ENCODE measurements around the gene HEXD.

- TF ChIP-seq MYC (IDR thresholded peaks at IDR 0.05; ENCODE audit: insufficient read depth, insufficient read length, insufficient replicate concordance, low read length, severe bottlenecking): no peak
- TF ChIP-seq NFIC (IDR thresholded peaks at IDR 0.05; ENCODE audit: low read depth, low read length): no peak
- TF ChIP-seq RAD21 (IDR thresholded peaks at IDR 0.05; ENCODE audit: insufficient read depth, low read depth, low read length): no peak
- TF ChIP-seq REST (IDR thresholded peaks at IDR 0.05; ENCODE audit: low read depth, low read length): no peak
- TF ChIP-seq IRF3 (IDR thresholded peaks at IDR 0.05): no peak
- TF ChIP-seq SUZ12 (IDR thresholded peaks at IDR 0.05; ENCODE audit: unreplicated experiment): no peak
- no peak for TF ChIP-seq ETV6 (conservative IDR thresholded peaks at IDR 0.05 in 1 of 2, IDR thresholded peaks at IDR 0.05 in 1 of 2; ENCODE audit: borderline replicate concordance in 1 of 2, low read depth in 1 of 2)
- TF ChIP-seq RCOR1 (conservative IDR thresholded peaks at IDR 0.05; ENCODE audit: low read depth, low read length): no peak
- TF ChIP-seq TAF1 (IDR thresholded peaks at IDR 0.05; ENCODE audit: borderline replicate concordance, low read depth, low read length): no peak
- TF ChIP-seq PKNOX1 (IDR thresholded peaks at IDR 0.05): no peak
- TF ChIP-seq CTCF (IDR thresholded peaks at IDR 0.05 in 2 of 3, conservative IDR thresholded peaks at IDR 0.05 in 1 of 3; ENCODE audit: control insufficient read depth in 2 of 3, extremely low read depth in 1 of 3, insufficient read depth in 1 of 3, low read depth in 3 of 3, low read length in 3 of 3): no peak
- no peak for TF ChIP-seq USF1 (IDR thresholded peaks at IDR 0.05; ENCODE audit: borderline replicate concordance, extremely low read length, insufficient read depth, low read depth, low read length)
- TF ChIP-seq EP300 (IDR thresholded peaks at IDR 0.05; ENCODE audit: borderline replicate concordance in 1 of 2, control insufficient read depth in 1 of 2, low read depth in 2 of 2, low read length in 2 of 2): no peak
These were observed 19.1 kb upstream of the HEXD start for GRCh38 chr17:82399041-82399441.

Data from GM12878 (cell line).